CD1c-positive myeloid dendritic cell (primary cell): ENCODE data around the gene MFSD2A.
"Not testable (repeated sequence)": the region's sequence is repeated elsewhere in the genome, so short reads cannot be mapped to it uniquely, and the experiment has no call there.

Experiments used
- DNase-seq: peaks from one replicate; pipeline ENCODE4 v3.0.0-alpha.2; 2016; ENCODE audit errors: extremely low spot score

Gene MFSD2A

DNA sequence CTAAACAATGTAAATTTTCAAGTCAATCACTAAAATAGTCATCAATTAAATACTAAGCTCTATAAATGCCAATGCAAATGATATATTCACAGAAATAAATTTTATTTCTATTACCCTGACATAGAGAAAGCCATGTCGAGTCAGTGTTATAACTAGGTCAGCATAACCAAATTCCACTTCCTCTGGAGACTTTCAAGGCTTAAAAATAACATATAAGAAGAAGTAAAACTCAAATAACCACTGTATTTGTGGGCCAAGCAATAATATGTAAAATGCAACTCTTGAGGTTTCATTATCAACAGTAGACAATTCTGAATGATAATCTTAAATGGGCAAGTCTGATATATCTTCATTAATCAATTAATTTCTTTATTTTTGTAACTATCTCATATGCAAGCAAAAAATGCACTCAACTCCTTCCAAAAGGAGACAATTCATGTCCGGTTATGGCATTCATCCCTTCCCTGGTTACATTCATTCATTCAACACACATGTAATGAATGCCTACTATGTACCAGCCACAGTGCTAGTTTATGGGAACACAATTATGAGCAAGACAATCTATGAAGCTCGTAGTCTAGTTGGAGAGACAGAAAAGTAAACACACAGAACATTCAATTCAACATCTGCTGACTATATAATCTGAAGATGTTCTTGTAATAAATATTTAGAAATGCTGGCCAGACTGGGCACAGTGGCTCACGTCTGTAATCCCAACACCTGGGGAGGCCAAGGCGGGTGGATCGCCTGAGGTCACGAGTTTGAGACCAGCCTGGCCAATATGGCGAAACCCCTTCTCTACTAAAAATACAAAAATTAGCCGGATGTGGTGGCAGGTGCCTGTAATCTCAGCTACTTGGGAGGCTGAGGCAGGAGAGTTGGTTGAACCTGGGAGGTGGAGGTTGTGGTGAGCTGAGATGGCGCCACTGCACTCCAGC lies 48.5 kb downstream of the MFSD2A start:
- peak; percentile 46 for DNase-seq

DNA sequence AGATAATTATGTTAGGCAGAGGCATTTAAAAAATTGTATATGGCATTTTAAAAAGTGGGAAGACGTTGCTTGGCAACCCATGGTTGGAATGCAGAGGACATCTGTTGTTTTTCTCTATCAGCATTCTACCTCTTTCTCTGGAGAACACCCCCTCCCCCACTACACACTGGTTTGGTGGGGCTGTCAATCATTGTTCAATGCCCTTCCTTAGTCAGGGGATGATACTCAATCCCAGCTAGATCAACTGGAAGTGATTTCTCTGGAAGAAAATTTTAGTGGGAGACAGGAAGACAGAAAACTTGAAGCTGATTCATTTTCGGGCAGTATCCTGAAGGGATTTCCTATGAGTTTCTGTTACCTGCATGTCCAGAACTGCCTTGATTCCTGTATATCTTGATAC lies 49.9 kb downstream of the MFSD2A start:
- DNase-seq = no peak

DNA sequence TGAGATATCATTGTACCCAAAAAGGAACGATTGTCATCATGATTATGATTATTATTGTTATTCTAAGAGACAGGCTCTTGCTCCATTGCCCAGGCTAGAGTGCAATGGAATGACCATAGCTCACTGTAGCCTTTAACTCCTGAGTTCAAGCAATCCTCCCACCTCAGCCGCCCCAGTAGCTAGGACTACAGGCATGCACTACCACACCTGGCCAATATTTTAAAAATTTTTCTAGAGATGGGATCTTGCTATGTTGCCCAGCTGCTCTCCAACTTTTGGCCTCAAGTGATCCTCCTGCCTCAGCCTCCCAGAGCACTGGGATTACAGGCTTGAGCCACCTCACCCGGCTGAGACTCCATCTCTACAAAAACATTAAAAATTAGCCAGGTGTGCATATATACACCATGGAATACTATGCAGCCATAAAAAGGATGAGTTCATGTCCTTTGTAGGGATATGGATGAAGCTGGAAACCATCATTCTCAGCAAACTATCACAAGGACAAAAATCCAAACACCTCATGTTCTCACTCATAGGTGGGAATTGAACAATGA lies 52.6 kb downstream of the MFSD2A start:
- not testable (repeated sequence) for DNase-seq

DNA sequence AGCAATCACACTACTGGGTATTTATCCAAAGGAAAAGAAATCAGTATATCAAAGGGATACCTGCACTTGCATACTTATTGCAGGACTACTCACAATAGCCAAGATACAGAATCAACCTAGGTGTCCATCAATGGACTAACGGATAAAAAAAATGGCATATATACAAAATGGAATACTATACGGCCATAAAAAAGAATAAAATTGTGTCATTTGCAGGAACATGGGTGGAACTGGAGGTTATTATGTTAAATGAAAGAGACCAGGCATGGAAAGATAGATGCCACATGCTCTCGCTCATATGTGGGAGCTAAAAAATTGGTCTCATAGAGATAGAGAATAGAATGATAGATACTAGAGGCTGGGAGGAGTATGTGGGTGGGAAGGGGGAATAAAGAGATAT lies 56.3 kb downstream of the MFSD2A start:
- DNase-seq = no peak

DNA sequence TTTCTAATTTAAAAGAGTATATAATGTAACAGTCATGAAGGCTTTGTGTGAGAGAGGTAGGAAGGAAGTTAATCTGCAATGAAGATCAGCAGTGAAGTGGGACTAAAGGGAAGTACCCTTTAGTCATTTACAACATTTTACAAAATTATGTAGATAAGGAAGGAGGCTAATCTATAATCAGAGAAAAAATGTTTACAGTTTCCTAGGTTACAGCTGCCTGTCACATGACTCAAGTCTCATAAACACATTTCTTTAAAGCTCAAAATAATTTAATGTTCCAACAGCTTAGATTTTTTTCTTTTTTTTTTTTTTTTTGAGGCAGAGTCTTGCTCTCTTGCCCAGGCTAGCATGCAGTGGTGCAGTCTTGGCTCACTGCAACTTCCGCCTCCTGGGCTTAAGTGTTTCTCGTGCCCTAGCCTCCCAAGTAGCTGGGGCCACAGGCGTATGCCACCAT lies 59.3 kb downstream of the MFSD2A start:
- DNase-seq = peak; percentile 54

DNA sequence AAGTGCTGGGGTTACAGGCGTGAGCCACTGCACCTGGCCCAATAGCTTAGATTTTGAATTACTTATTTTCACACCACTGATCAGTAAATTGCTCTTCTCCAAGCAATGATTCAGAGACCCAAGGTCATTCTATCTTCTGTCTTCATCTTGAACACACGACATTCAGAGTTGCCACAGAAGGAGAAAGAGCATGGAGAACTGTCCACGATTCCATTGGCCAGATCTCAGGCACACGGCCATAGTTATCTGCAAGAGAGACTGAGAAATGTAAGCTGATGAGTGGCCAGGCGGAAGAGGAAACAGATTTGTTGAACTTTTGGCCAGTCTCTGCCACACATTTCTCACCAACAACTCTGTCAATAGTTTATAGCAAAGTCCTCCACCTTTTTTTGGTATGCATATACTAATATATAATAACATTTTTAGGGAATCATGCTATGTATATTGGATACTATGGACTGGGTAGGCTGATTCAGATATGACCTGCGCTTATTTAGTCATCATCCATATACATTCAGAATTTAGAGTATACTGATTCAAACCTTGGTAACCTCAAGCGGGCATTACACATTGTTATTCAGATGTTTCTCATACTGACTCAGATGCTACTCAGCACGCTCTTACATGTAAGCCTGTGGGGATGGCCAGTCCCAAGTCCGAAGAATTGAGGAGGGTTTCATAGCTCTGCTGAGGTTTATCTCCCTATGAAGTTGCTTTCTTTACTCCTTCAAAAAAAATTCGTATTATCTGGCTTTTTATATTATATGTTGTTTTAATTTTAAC lies 60.1 kb downstream of the MFSD2A start:
- DNase-seq = no peak

DNA sequence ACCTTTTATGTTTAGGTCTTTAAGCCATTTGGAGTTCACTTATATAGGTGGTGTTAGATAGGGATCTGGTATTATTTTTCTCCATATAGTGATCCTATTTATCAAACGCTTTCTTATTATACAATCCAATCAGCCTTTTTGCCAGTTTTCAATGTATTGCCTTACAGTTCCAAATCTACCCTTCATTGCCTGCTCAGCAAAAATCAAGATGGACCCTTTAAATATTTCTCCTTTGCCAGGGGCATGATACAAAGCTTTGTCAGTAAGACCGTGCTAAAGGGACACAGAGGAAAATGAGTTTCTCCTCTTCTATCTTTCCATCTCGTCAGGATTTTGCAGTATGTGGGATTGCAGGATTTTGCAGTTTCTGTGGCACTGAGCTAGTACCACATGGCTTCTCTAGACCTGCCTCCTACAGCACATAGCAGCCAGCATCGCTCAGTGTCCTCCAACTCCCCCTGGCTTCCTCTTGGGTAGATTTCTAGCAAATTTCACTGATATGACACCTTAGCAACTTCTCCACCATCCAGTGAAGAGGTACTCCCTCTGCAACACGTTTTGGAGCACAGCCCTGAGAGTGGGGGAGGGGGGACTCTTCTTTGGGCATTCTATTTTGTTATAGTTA lies 63.1 kb downstream of the MFSD2A start:
- DNase-seq = no peak
